IMR-90 (cell line): ENCODE data around the gene CATSPERZ. TPM values are rescaled to one million over a fixed set of nuclear protein-coding genes. Genes with fewer than 3 reads are reported as not detected.

ENCODE experiments used
- ATAC-seq: fragments of 200-7000 bp; cut with Tn5 transposase; 2 replicates; pipeline ENCODE4 v1.9.1; 2020; ENCODE audit warnings: low read depth, mild to moderate bottlenecking, moderate library complexity
- BruUV-seq: library from RNA; stranded (reverse); fragments of 400-500 nt; replicated peaks from 2 replicates; lab custom pipeline; 2021; lab: Mats Ljungman, UMichigan
- CTCF ChIA-PET: fragments of 300-600 bp; formaldehyde crosslinking; extraction: SDS; loops from one replicate; lab custom pipeline; 2021; ENCODE audit warnings: antibody characterized with exemption; lab: Yijun Ruan, JAX
- POLR2A ChIA-PET: fragments of 300-600 bp; sonication (Branson Sonifier 250); formaldehyde crosslinking; loops from one replicate; lab custom pipeline; 2022; ENCODE audit warnings: antibody characterized with exemption; ENCODE audit not compliant: unreplicated experiment; lab: Charles Lee
- DNase-seq: peaks from one replicate; pipeline ENCODE4 v3.0.0; 2013
- H2AFZ ChIP-seq: replicated peaks from 2 replicates; pipeline ENCODE3; 2013; ENCODE audit warnings: low read length, mild to moderate bottlenecking; ENCODE audit not compliant: poor library complexity
- H2AK5ac ChIP-seq: 2 replicates; pipeline ENCODE4 v1.6.1; 2013; ENCODE audit warnings: low read depth, low read length, inconsistent platforms
- H2AK9ac ChIP-seq: replicated peaks from 2 replicates; pipeline ENCODE3; 2013; ENCODE audit warnings: mild to moderate bottlenecking, low read depth, low read length, moderate library complexity; ENCODE audit not compliant: poor library complexity
- H2BK120ac ChIP-seq: 2 replicates; pipeline ENCODE4 v1.6.1; 2013; ENCODE audit warnings: low read depth, low read length, inconsistent platforms
- H2BK15ac ChIP-seq: 3 replicates; pipeline ENCODE4 v1.6.1; 2013; ENCODE audit warnings: low read depth, low read length, inconsistent platforms
- H2BK20ac ChIP-seq: 2 replicates; pipeline ENCODE4 v1.6.1; 2013; ENCODE audit warnings: low read depth, mild to moderate bottlenecking, inconsistent platforms, low read length, moderate library complexity
- H2BK5ac ChIP-seq: 2 replicates; pipeline ENCODE4 v1.6.1; 2013; ENCODE audit warnings: mild to moderate bottlenecking, low read depth, low read length, inconsistent platforms; ENCODE audit not compliant: poor library complexity, severe bottlenecking
- H3K14ac ChIP-seq: replicated peaks from 2 replicates; pipeline ENCODE4 v1.6.1; 2013; ENCODE audit warnings: low read depth, low read length, inconsistent platforms
- H3K18ac ChIP-seq: 2 replicates; pipeline ENCODE4 v1.6.1; 2013; ENCODE audit warnings: low read depth, low read length, control low read depth
- H3K23ac ChIP-seq: 2 replicates; pipeline ENCODE4 v1.6.1; 2013; ENCODE audit warnings: low read depth, low read length, inconsistent platforms
- H3K27ac ChIP-seq: 2 replicates; pipeline ENCODE4 v1.5.1; 2013; ENCODE audit warnings: mild to moderate bottlenecking, control low read depth, low read length; ENCODE audit not compliant: insufficient read depth
- H3K27me3 ChIP-seq: 2 replicates; pipeline ENCODE4 v1.6.1; 2013; ENCODE audit warnings: low read length; ENCODE audit not compliant: control insufficient read depth, insufficient read depth
- H3K36me3 ChIP-seq: 2 replicates; pipeline ENCODE4 v1.6.1; 2013; ENCODE audit warnings: low read length, mixed read lengths; ENCODE audit not compliant: control insufficient read depth, insufficient read depth
- H3K4ac ChIP-seq: 2 replicates; pipeline ENCODE4 v1.6.1; 2013; ENCODE audit warnings: low read depth, low read length, inconsistent platforms
- H3K4me1 ChIP-seq: 2 replicates; pipeline ENCODE4 v1.6.1; 2013; ENCODE audit warnings: low read length, mixed read lengths; ENCODE audit not compliant: control insufficient read depth, insufficient read depth
- H3K4me2 ChIP-seq: 2 replicates; pipeline ENCODE4 v1.6.1; 2013; ENCODE audit warnings: low read depth, mild to moderate bottlenecking, control low read depth, low read length, moderate library complexity
- H3K4me3 ChIP-seq: 2 replicates; pipeline ENCODE4 v1.5.1; 2013; ENCODE audit warnings: low read depth, mild to moderate bottlenecking, control low read depth, low read length, moderate library complexity; ENCODE audit not compliant: insufficient read depth
- H3K56ac ChIP-seq: 2 replicates; pipeline ENCODE4 v1.6.1; 2013; ENCODE audit warnings: low read length, inconsistent platforms; ENCODE audit not compliant: insufficient read depth; ENCODE audit errors: extremely low read depth
- H3K79me1 ChIP-seq, 2 experiments: 2 replicates each; pipeline ENCODE4 v1.6.1; 2013; ENCODE audit warnings: low read length in 2 of 2, inconsistent platforms in 1 of 2, low read depth in 1 of 2
- H3K9ac ChIP-seq: 2 replicates; pipeline ENCODE4 v1.6.1; 2013; ENCODE audit warnings: low read depth, low read length, control low read depth
- H3K9me1 ChIP-seq: 2 replicates; pipeline ENCODE4 v1.6.1; 2013; ENCODE audit warnings: low read length, inconsistent platforms; ENCODE audit not compliant: insufficient read depth
- H3K9me3 ChIP-seq: 2 replicates; pipeline ENCODE4 v1.6.1; 2013; ENCODE audit warnings: low read length; ENCODE audit not compliant: control insufficient read depth, insufficient read depth
- H4K20me1 ChIP-seq: 2 replicates; pipeline ENCODE4 v1.6.1; 2013; ENCODE audit warnings: low read length, inconsistent platforms; ENCODE audit not compliant: insufficient read depth
- H4K5ac ChIP-seq: 2 replicates; pipeline ENCODE4 v1.6.1; 2013; ENCODE audit warnings: mild to moderate bottlenecking, low read depth, low read length, control low read depth
- H4K8ac ChIP-seq, 2 experiments: 2 replicates each; pipeline ENCODE4 v1.6.1; 2013; ENCODE audit warnings: low read depth in 2 of 2, low read length in 2 of 2, control low read depth in 1 of 2, inconsistent platforms in 1 of 2
- H4K91ac ChIP-seq: 2 replicates; pipeline ENCODE4 v1.6.1; 2013; ENCODE audit warnings: low read depth, low read length, inconsistent platforms; ENCODE audit not compliant: insufficient read depth
- BHLHE40 ChIP-seq: fragments of 150-350 bp; IDR thresholded peaks from 2 replicates; pipeline ENCODE4 v1.6.1; 2016; ENCODE audit warnings: mild to moderate bottlenecking, low read depth, low read length
- CHD1 ChIP-seq: IDR thresholded peaks from 2 replicates; pipeline ENCODE4 v1.6.1; 2012; ENCODE audit warnings: low read depth, low read length, improper control_type of control experiment
- CTCF ChIP-seq: conservative IDR thresholded peaks from 2 replicates; pipeline ENCODE4 v1.5.1; 2012; ENCODE audit warnings: mild to moderate bottlenecking, low read depth, low read length, improper control_type of control experiment
- NFE2L2 ChIP-seq: fragments of 150-350 bp; IDR thresholded peaks from 2 replicates; pipeline ENCODE4 v1.6.1; 2016; ENCODE audit warnings: low read depth, mild to moderate bottlenecking, low read length
- POLR2A ChIP-seq: IDR thresholded peaks from 2 replicates; pipeline ENCODE4 v1.6.1; 2012; ENCODE audit warnings: mild to moderate bottlenecking, low read depth, low read length
- RAD21 ChIP-seq: IDR thresholded peaks from 2 replicates; pipeline ENCODE4 v1.6.1; 2012; ENCODE audit warnings: low read length, improper control_type of control experiment
- SMC3 ChIP-seq: fragments of 150-350 bp; IDR thresholded peaks from 2 replicates; pipeline ENCODE4 v1.6.1; 2016; ENCODE audit warnings: low read depth, mild to moderate bottlenecking, antibody characterized with exemption, low read length, moderate library complexity
- WGBS, 2 experiments: methylation state at CpG; one replicate each; pipeline versions ENCODE4 v1.1.5 to v1.1.7; 2013; ENCODE audit warnings: missing lambda C conversion rate in 2 of 2; ENCODE audit not compliant: insufficient read length in 1 of 2; ENCODE audit errors: extremely low coverage in 2 of 2; 5-methylcytosine and 5-hydroxymethylcytosine counted together
- dilution Hi-C: fragments of 300-500 bp; cut with HindIII; formaldehyde crosslinking; loops from one replicate; pipeline ENCODE4 v1.14.3; 2018; ENCODE audit warnings: low sequenced_read_pairs; ENCODE audit not compliant: unreplicated experiment
- in situ Hi-C: fragments of 300-500 bp; cut with MboI; formaldehyde crosslinking; loops from 3 replicates; pipeline ENCODE4 v1.14.3; 2019; ENCODE audit warnings: low sequenced_read_pairs, inconsistent platforms, mixed read lengths
- intact Hi-C: fragments of 100-400 bp; cut with micrococcal nuclease; formaldehyde crosslinking; loops from 2 replicates; pipeline ENCODE4 v1.10.0; 2022
- polyA plus RNA-seq, 3 experiments: library from polyadenylated mRNA; depleted of rRNA; stranded (reverse); fragments of >200 nt; gene quantifications; 2 replicates each; pipeline ENCODE4 v1.2.3, GENCODE V29; 2012; ENCODE audit warnings: low replicate concordance in 1 of 3
- total RNA-seq: library from RNA; depleted of rRNA; stranded (reverse); fragments of >200 nt; gene quantifications from 2 replicates; pipeline ENCODE4 v1.2.3, GENCODE V29; 2012

CATSPERZ gene
- total and polyA plus RNA-seq, 2 of the 4 experiments (the other 2 are of a cell fraction), result not detected

GRCh38 chr11:64314146-64314804, 14.1 kb downstream of the CATSPERZ start:
- no TSS peak for BruUV-seq
- no peak for TF ChIP-seq CHD1
- no peak for TF ChIP-seq BHLHE40
- TF ChIP-seq CTCF, result peak; percentile 27; the same call in 1 of the 2 replicates
- 0 out of 2 replicates have a peak, but pooled peaks have one; percentile 9 for TF ChIP-seq RAD21
- no peak for TF ChIP-seq SMC3
- no peak for TF ChIP-seq POLR2A
- TF ChIP-seq NFE2L2, result no peak
- Histone ChIP-seq H3K36me3 (peaks cover 12% of the 10 kb centered on the region; the same call in 1 of the 2 replicates), H3K9me1 (peaks cover 5% of the 10 kb centered on the region), H4K91ac (no peak overlapping the region), H3K4me3 (no peak overlapping the region), H4K5ac (no peak overlapping the region), H3K9me3 (no peaks in the 10 kb centered on the region), H2BK120ac (no peak overlapping the region), H3K18ac (no peak overlapping the region), H3K14ac (no peak overlapping the region), H2AK5ac (no peak overlapping the region), H3K56ac (no peak overlapping the region), H4K20me1 (no peaks in the 10 kb centered on the region), H3K27ac (no peak overlapping the region), H4K8ac (no peak overlapping the region), H3K9ac (no peak overlapping the region), H3K4ac (no peak overlapping the region), H2BK15ac (no peak overlapping the region), H3K27me3 (no peaks in the 10 kb centered on the region), H3K4me2 (no peak overlapping the region), H3K23ac (no peak overlapping the region), H3K79me1 (peaks cover 11 to 38% of the 10 kb centered on the region in 2 experiments), H2BK20ac (no peak overlapping the region), H2AFZ (no peak overlapping the region), H2BK5ac (no peak overlapping the region), H2AK9ac (peak overlapping the region; percentile 65), H3K4me1 (peaks cover 5% of the 10 kb centered on the region)
- ChIA-PET CTCF (no interaction called here), POLR2A (no interaction called here)
- ATAC-seq (no peak), DNase-seq (no peak)
- dilution Hi-C loops (no loop called here), intact Hi-C loops (no loop called here), in situ Hi-C loops (no loop called here)
- 87% methylated on average over 10 of the region's 19 CpGs; no CpG with 5 or more reads in 1 of the 2 experiments for WGBS, 2 experiments
